Measurements from ENCODE around the gene TOR1B.
"Not testable (repeated sequence)": the region's sequence is repeated elsewhere in the genome, so short reads cannot be mapped to it uniquely, and the experiment has no call there.

TOR1B gene

DNA sequence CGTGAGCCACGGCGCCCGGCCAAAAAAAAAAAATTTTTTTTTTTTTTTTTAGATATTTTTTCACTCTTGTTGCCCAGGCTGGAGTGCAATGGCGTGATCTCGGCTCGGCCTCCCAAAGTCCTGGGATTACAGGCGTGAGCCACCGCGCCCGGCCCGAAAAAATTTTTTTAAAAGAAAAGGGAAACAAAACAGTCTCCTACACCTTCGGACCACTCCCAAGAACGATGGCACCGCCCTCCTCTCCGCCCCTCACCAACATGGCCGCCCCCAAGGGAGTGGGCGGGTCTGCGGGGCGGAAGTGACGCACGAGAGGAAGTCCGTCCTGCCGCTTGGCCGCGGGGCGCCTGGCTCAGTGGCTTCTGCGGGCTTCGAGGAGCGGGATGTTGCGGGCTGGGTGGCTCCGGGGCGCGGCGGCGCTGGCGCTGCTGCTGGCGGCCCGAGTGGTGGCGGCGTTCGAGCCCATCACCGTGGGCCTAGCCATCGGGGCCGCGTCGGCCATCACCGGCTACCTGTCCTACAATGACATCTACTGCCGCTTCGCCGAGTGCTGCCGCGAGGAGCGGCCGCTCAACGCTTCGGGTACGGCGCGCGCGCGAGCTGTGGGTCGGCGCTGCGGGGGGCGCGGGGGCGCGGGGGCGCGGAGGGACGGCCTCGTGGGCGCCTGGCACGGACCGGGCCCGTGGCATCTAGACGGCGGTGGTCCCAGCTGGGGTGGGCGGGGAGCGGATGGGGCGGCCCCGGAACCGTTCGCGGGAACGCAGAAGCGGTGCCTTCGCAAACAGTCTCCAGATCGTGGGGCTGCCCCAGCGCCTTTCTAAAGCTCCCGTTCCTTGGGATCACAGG lies at the start of gene TOR1B:
TSS of gene TOR1B (plus strand) at position 352 of the 843 bp plus-strand sequence. CDS start at position 381, 29 bp downstream.
- no peak for TF ChIP-seq CTCF (IDR thresholded peaks at IDR 0.05; ENCODE audit: borderline replicate concordance, insufficient read depth, low read depth, low read length)
- peak within 1 kb of the TSS; percentile 99 for H3K4me3 ChIP-seq (ENCODE audit: low read depth, low read length)

DNA sequence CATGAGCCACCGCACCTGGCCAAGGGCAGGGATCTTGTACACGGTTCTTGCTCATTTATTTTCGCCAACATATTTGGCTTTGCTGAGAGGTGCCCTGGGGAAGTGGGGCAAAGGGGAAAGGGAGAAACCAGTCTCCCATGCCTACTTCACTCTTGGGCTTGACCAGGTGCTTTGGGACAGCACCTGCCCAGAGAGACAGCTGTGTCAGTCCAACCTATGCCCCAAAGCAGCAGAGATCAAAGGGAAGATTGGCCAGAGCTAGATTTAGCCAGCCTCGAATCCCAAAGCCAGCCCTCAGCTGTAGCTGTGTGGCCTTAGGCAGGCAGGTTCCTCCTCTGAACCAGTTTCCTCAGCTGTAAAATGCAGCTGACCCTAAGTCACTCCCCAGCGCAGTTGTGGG lies 47.8 kb upstream of the TOR1B start:
- no peak overlapping the region for H3K4me3 ChIP-seq (ENCODE audit: low read depth, low read length)
- TF ChIP-seq CTCF (IDR thresholded peaks at IDR 0.05; ENCODE audit: borderline replicate concordance, insufficient read depth, low read depth, low read length): no peak

- H3K4me3 ChIP-seq (ENCODE audit: low read depth, low read length): no peak overlapping the region
- TF ChIP-seq CTCF (IDR thresholded peaks at IDR 0.05; ENCODE audit: borderline replicate concordance, insufficient read depth, low read depth, low read length): no peak
Measured at GRCh38 chr9:129756191-129756590, 46.8 kb upstream of the TOR1B start.

- TF ChIP-seq CTCF (IDR thresholded peaks at IDR 0.05; ENCODE audit: borderline replicate concordance, insufficient read depth, low read depth, low read length): no peak
- H3K4me3 ChIP-seq (ENCODE audit: low read depth, low read length): no peak overlapping the region
Measured at GRCh38 chr9:129757045-129757444, 45.9 kb upstream of the TOR1B start.

DNA sequence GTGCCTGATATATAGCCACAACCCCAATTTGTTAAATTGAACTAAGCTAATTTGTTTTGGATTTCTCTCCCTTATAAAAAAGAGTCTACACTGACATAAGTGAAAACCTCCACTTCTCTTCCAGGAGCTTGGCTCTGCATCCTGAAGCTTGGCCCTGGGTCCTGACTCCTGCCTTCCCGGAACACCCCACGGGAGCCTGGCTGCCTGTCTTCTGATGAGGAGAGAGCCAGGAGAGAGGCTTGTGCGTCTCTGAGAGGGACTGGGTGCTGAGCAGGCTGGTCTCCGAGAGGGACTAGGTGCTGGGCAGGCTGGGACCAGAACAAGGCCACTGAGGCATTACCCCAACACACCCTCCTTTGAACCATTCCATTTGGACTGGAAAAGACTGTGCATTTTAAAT lies 43.7 kb upstream of the TOR1B start:
- TF ChIP-seq CTCF (IDR thresholded peaks at IDR 0.05; ENCODE audit: borderline replicate concordance, insufficient read depth, low read depth, low read length): no peak
- H3K4me3 ChIP-seq (ENCODE audit: low read depth, low read length): no peak overlapping the region

- no peak for TF ChIP-seq CTCF (IDR thresholded peaks at IDR 0.05; ENCODE audit: borderline replicate concordance, insufficient read depth, low read depth, low read length)
- H3K4me3 ChIP-seq (ENCODE audit: low read depth, low read length): no peak overlapping the region
Measured at GRCh38 chr9:129759804-129760502, 43.0 kb upstream of the TOR1B start.

DNA sequence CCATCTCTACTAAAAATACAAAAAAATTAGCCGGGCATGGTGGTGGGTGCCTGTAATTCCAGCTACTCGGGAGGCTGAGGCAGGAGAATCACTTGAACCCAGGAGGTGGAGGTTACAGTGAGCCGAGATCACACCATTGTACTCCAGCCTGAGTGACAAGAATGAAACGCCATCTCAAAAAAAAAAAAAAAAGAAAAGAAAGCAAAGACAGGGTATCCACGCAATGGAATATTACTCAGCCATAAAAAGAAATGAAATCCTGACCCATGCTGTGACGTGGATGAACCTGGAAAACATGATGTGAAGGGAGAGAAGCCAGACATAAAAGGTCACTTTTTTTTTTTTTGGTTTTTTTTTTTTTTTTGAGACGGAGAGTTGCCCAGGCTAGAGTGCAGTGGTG lies 42.2 kb upstream of the TOR1B start:
- not testable (repeated sequence) for H3K4me3 ChIP-seq (ENCODE audit: low read depth, low read length)
